ENCODE measurements around the gene LUZP1. TPM values are rescaled to one million over a fixed set of nuclear protein-coding genes. Genes with fewer than 3 reads are reported as not detected.

LUZP1 gene
- total and polyA plus RNA-seq, 10 of the 15 experiments (the other 5 are each of a cell fraction or from before 2014, with no cell fraction given), result 11.3 to 28.2 (median 17.3) TPM

- in situ Hi-C loops (cut with MboI), result no loop called here
- ChIA-PET CTCF (interaction anchor here (1.0 to 2.8 kb wide), 7 partner anchors 10 to 234 kb away, joined by 3 to 10 read pairs (median 4); no protein-coding TSS in a partner anchor), SMC1A (ENCODE audit: uncharacterized antibody, unreplicated experiment) (interaction anchor here (1.2 to 1.4 kb wide), 2 partner anchors 9 to 27 kb away, joined by 3 to 4 read pairs; no protein-coding TSS in a partner anchor), RAD21 (ENCODE audit: unreplicated experiment) (no interaction called here), POLR2A (interaction anchor here (0.6 kb wide), 1 partner anchor 108 kb away, joined by 4 read pairs; no protein-coding TSS in a partner anchor)
- Histone ChIP-seq H3K36me3 (ENCODE audit: control insufficient read depth in 2 of 2, insufficient read depth in 2 of 2, low read length in 1 of 2) (no peaks in the 10 kb centered on the region), H4K20me1 (ENCODE audit: control insufficient read depth, insufficient read depth) (no peaks in the 10 kb centered on the region), H3K4me1 (ENCODE audit: control insufficient read depth, insufficient read depth, low read length) (peaks cover 3% of the 10 kb centered on the region), H3K27ac (ENCODE audit: control insufficient read depth, insufficient read depth) (no peak overlapping the region), H3K4me3 (no peak overlapping the region), H3K9me3 (replicated peaks; ENCODE audit: control insufficient read depth, insufficient read depth, low read length) (no peaks in the 10 kb centered on the region), H3K79me2 (ENCODE audit: control insufficient read depth, insufficient read depth, low read length) (no peaks in the 10 kb centered on the region), H3K9ac (ENCODE audit: control insufficient read depth, insufficient read depth, low read length) (no peak overlapping the region), H3K27me3 (replicated peaks in 1 of 2; ENCODE audit: control insufficient read depth in 2 of 2, insufficient read depth in 2 of 2, low read length in 1 of 2) (peaks cover 0 to 2% of the 10 kb centered on the region in 2 experiments; a peak in 2 of 4 replicates), H3K4me2 (ENCODE audit: control insufficient read depth, insufficient read depth) (no peak overlapping the region), H2AFZ (ENCODE audit: control insufficient read depth, low read depth, low read length) (no peak overlapping the region)
- ATAC-seq (no peak), DNase-seq (ENCODE audit: low read depth, low spot score) (no peak), FAIRE-seq (no peak)
- intact Hi-C loops (cut with micrococcal nuclease; ENCODE audit: unreplicated experiment), result loop anchor here (10.0 kb wide), 1 partner anchor 64 kb away; no protein-coding TSS in a partner anchor
- no peak for TF ChIP-seq CREM (IDR thresholded peaks at IDR 0.05; ENCODE audit: low read depth)
- no peak for TF ChIP-seq TBL1XR1 (IDR thresholded peaks at IDR 0.05; ENCODE audit: low read depth, low read length)
- TF ChIP-seq FOS (IDR thresholded peaks at IDR 0.05; ENCODE audit: borderline replicate concordance, extremely low read depth, insufficient read length), result no peak
- TF ChIP-seq ZBED1 (IDR thresholded peaks at IDR 0.05; ENCODE audit: borderline replicate concordance), result no peak
- TF ChIP-seq CTCF (IDR thresholded peaks at IDR 0.05 in 2 of 3, conservative IDR thresholded peaks at IDR 0.05 in 1 of 3; ENCODE audit: control insufficient read depth in 2 of 3, extremely low read depth in 1 of 3, insufficient read depth in 1 of 3, low read depth in 3 of 3, low read length in 3 of 3), result no peak
- no peak for TF ChIP-seq POU2F2 (IDR thresholded peaks at IDR 0.05; ENCODE audit: borderline replicate concordance, low read depth, low read length)
- TF ChIP-seq SREBF2 (IDR thresholded peaks at IDR 0.05; ENCODE audit: low read length), result no peak
- no peak for TF ChIP-seq ELK1 (IDR thresholded peaks at IDR 0.05; ENCODE audit: low read depth, low read length)
- TF ChIP-seq NR2C2 (IDR thresholded peaks at IDR 0.05; ENCODE audit: borderline replicate concordance, control insufficient read depth, insufficient read length, low read depth), result no peak
- no peak for TF ChIP-seq SIN3A (IDR thresholded peaks at IDR 0.05; ENCODE audit: low read depth, low read length)
- no peak for TF ChIP-seq FOXK2 (IDR thresholded peaks at IDR 0.05)
- no peak for TF ChIP-seq RELA (IDR thresholded peaks at IDR 0.05; ENCODE audit: borderline replicate concordance, partially characterized antibody)
- TF ChIP-seq STAT1 (conservative IDR thresholded peaks at IDR 0.05), result no peak
- TF ChIP-seq CBX5 (IDR thresholded peaks at IDR 0.05; ENCODE audit: low read depth), result no peak
- TF ChIP-seq USF2 (IDR thresholded peaks at IDR 0.05; ENCODE audit: borderline replicate concordance, low read depth, low read length), result no peak
- TF ChIP-seq ZBTB33 (IDR thresholded peaks at IDR 0.05), result no peak
- WGBS (ENCODE audit: insufficient coverage, insufficient replicate concordance, low lambda C conversion rate, missing lambda C conversion rate), result 8% methylated on average over 2 of the region's 2 CpGs
- BruUV-seq (replicated peaks), result no TSS peak
Measured at GRCh38 chr1:23210963-23211362, 42.3 kb upstream of the LUZP1 start.

Measured in GM12878 (cell line).